ENCODE results near the gene DRD2. TPM values are rescaled to one million over a fixed set of nuclear protein-coding genes. Genes with fewer than 3 reads are reported as not detected.

DRD2 gene
- total and polyA plus RNA-seq, 2 experiments from 2014 or later: 0.07 to 0.24 TPM

DNA sequence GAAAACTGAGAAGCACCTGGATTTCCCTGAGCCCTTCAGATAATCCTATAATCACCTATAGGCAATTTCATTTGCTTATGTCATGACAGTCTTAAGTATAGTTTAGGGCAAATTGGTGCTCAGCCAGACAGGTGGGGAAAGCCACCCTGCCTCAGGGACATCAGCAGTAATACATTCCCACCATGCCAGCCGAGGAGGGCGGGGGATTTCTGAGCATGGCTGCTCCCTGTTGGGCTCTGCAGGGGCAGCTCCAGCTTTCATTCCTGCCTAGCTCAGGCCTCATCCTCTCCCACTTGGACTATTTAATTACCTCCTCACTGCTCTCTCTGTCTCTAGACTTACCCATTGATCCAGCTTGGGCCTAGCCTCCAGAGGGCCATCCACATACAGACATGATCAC is 9.0 kb upstream of the DRD2 start:
- no peaks in the 10 kb centered on the region for H3K36me3 ChIP-seq

DNA sequence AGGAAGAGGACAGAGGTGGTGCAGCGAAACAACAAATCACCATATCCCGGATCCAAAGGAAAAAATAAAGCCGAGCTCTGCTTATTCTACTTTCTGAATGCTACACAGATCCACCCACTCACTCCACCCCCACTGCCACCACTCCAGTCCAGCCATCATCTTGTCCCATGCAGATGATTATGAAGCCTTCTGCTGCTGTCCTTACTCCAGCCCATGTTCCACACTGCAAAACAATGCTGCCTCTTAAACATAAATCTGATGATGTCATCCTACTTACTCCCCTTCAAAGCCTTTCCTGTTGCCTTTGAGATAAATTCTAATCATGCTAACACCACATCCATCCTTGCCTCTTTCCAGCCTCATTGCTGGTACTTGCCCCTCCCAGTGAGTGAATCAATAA is 6.5 kb upstream of the DRD2 start:
- peaks cover 33% of the 10 kb centered on the region for H3K27me3 ChIP-seq
- H3K36me3 ChIP-seq: no peaks in the 10 kb centered on the region
- H3K4me3 ChIP-seq: no peak overlapping the region
- no peak for TF ChIP-seq CTCF (IDR thresholded peaks at IDR 0.05; ENCODE audit: low read depth, low read length)
- no peaks in the 10 kb centered on the region for H3K4me1 ChIP-seq (ENCODE audit: low read depth)
- H3K9me3 ChIP-seq (ENCODE audit: low read depth): no peaks in the 10 kb centered on the region
- DNase-seq (ENCODE audit: low read depth in 1 of 2, low spot score in 1 of 2): peak in 1 of 2 donors; percentile 32
- no peak overlapping the region for H3K27ac ChIP-seq

More for the DNA sequence above, 9.0 kb upstream of the DRD2 start:
- Histone ChIP-seq H3K27ac (no peak overlapping the region), H3K4me3 (no peak overlapping the region), H3K27me3 (peaks cover 18% of the 10 kb centered on the region), H3K9me3 (ENCODE audit: low read depth) (no peaks in the 10 kb centered on the region), H3K4me1 (ENCODE audit: low read depth) (no peaks in the 10 kb centered on the region)
- no peak for TF ChIP-seq CTCF (IDR thresholded peaks at IDR 0.05; ENCODE audit: low read depth, low read length)
- DNase-seq (ENCODE audit: low read depth in 1 of 2, low spot score in 1 of 2): no peak

GRCh38 chr11:113481226-113481625 is 6.0 kb upstream of the DRD2 start:
- no peak overlapping the region for H3K4me3 ChIP-seq
- H3K9me3 ChIP-seq (ENCODE audit: low read depth): no peaks in the 10 kb centered on the region
- DNase-seq (ENCODE audit: low read depth in 1 of 2, low spot score in 1 of 2): no peak
- no peaks in the 10 kb centered on the region for H3K4me1 ChIP-seq (ENCODE audit: low read depth)
- H3K27me3 ChIP-seq: peaks cover 37% of the 10 kb centered on the region
- no peak overlapping the region for H3K27ac ChIP-seq
- no peak for TF ChIP-seq CTCF (IDR thresholded peaks at IDR 0.05; ENCODE audit: low read depth, low read length)
- no peaks in the 10 kb centered on the region for H3K36me3 ChIP-seq

DNA sequence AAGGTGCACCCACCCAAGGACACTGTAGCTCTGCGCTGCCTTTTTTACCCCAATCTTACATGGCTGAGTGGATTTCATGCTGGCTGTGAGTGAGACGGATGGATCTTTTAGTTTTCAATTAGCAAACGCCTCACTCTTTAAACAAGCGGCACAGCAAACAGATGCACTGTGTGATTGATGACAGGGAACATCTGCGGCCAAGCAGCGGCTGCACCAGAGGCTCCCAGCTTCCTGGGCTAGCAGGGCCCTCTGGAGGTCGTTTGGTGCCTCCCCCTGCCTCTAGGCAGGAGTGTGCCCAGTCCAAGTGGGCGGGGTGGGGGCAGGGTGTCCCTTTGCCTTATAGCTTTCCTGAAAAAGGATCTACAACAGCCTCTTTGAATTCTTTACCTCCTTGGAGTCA is 2.1 kb upstream of the DRD2 start:
- Histone ChIP-seq H3K27me3 (peaks cover 71% of the 10 kb centered on the region), H3K36me3 (no peaks in the 10 kb centered on the region), H3K4me3 (no peak overlapping the region), H3K4me1 (ENCODE audit: low read depth) (peaks cover 4% of the 10 kb centered on the region), H3K9me3 (ENCODE audit: low read depth) (no peaks in the 10 kb centered on the region), H3K27ac (no peak overlapping the region)
- DNase-seq (ENCODE audit: low read depth in 1 of 2, low spot score in 1 of 2): peak; percentile 36 to 48
- peak; percentile 37 for TF ChIP-seq CTCF (IDR thresholded peaks at IDR 0.05; ENCODE audit: low read depth, low read length)

GRCh38 chr11:113476553-113476952 is 1.4 kb upstream of the DRD2 start:
- no peak for DNase-seq (ENCODE audit: low read depth in 1 of 2, low spot score in 1 of 2)
- Histone ChIP-seq H3K4me3 (no peak overlapping the region), H3K27ac (no peak overlapping the region), H3K4me1 (ENCODE audit: low read depth) (peaks cover 4% of the 10 kb centered on the region), H3K27me3 (peaks cover 69% of the 10 kb centered on the region), H3K9me3 (ENCODE audit: low read depth) (no peaks in the 10 kb centered on the region), H3K36me3 (no peaks in the 10 kb centered on the region)
- no peak for TF ChIP-seq CTCF (IDR thresholded peaks at IDR 0.05; ENCODE audit: low read depth, low read length)
